EH (cell line): Measurements from ENCODE around the gene SGCD.
A peak's percentile ranks its signal among the peaks of the same experiment; 100 is the strongest.
"Not testable (repeated sequence)": the region's sequence is repeated elsewhere in the genome, so short reads cannot be mapped to it uniquely, and the experiment has no call there.

ENCODE experiments used
- DNase-seq: peaks from one replicate; pipeline ENCODE4 v3.0.0-alpha.2; 2015; ENCODE audit warnings: low read depth

SGCD gene

GRCh38 chr5:156628421-156628820 is 301.5 kb downstream of the SGCD start:
- no peak for DNase-seq

- no peak for DNase-seq
These were observed 304.0 kb downstream of the SGCD start for GRCh38 chr5:156631005-156631404.

- DNase-seq = no peak
These were observed 307.3 kb downstream of the SGCD start for GRCh38 chr5:156634301-156634700.

GRCh38 chr5:156640691-156641241 is 313.8 kb downstream of the SGCD start:
- peak; percentile 52 for DNase-seq

- DNase-seq = peak; percentile 38
These were observed 314.7 kb downstream of the SGCD start for GRCh38 chr5:156641686-156642085.

GRCh38 chr5:156647034-156647451 is 320.1 kb downstream of the SGCD start:
- peak; percentile 49 for DNase-seq

- no peak for DNase-seq
These were observed 327.5 kb downstream of the SGCD start for GRCh38 chr5:156654444-156654843.

- DNase-seq = no peak
These were observed 328.8 kb downstream of the SGCD start for GRCh38 chr5:156655732-156656131.

- not testable (repeated sequence) for DNase-seq
These were observed 337.9 kb downstream of the SGCD start for GRCh38 chr5:156664832-156665231.

- DNase-seq = not testable (repeated sequence)
These were observed 339.7 kb downstream of the SGCD start for GRCh38 chr5:156666686-156667085.

GRCh38 chr5:156667616-156668015 is 340.7 kb downstream of the SGCD start:
- DNase-seq = no peak

GRCh38 chr5:156669416-156669815 is 342.5 kb downstream of the SGCD start:
- no peak for DNase-seq

- DNase-seq = no peak
These were observed 343.7 kb downstream of the SGCD start for GRCh38 chr5:156670615-156671014.

- peak; percentile 2 for DNase-seq
These were observed 348.4 kb downstream of the SGCD start for GRCh38 chr5:156675395-156675794.

GRCh38 chr5:156677963-156678362 is 351.0 kb downstream of the SGCD start:
- no peak for DNase-seq

- DNase-seq = peak; percentile 2
These were observed 351.5 kb downstream of the SGCD start for GRCh38 chr5:156678484-156678883.

- no peak for DNase-seq
These were observed 353.9 kb downstream of the SGCD start for GRCh38 chr5:156680831-156681230.

- no peak for DNase-seq
These were observed 354.3 kb downstream of the SGCD start for GRCh38 chr5:156681265-156681664.

GRCh38 chr5:156682971-156683370 is 356.0 kb downstream of the SGCD start:
- no peak for DNase-seq

GRCh38 chr5:156683509-156683908 is 356.5 kb downstream of the SGCD start:
- DNase-seq = no peak

GRCh38 chr5:156684216-156684615 is 357.3 kb downstream of the SGCD start:
- DNase-seq = no peak

- no peak for DNase-seq
These were observed 358.5 kb downstream of the SGCD start for GRCh38 chr5:156685481-156685880.

- DNase-seq = no peak
These were observed 359.4 kb downstream of the SGCD start for GRCh38 chr5:156686380-156686779.

- DNase-seq = no peak
These were observed 359.8 kb downstream of the SGCD start for GRCh38 chr5:156686796-156687195.

- DNase-seq = no peak
These were observed 360.6 kb downstream of the SGCD start for GRCh38 chr5:156687514-156687913.
